GM12873 (cell line): ENCODE data around the gene PVR.
A peak's percentile ranks its signal among the peaks of the same experiment; 100 is the strongest.

Experiments used
- CTCF ChIP-seq: IDR thresholded peaks from 2 replicates; pipeline ENCODE4 v1.5.1; 2012; ENCODE audit warnings: low read depth, mild to moderate bottlenecking, moderate library complexity, low read length, control low read depth; ENCODE audit not compliant: insufficient read depth; ENCODE audit errors: missing control alignments

The PVR gene

GRCh38 chr19:44645407-44646048 is 1.8 kb downstream of the PVR start:
- TF ChIP-seq CTCF = no peak

- no peak for TF ChIP-seq CTCF
Measured at GRCh38 chr19:44646049-44646416, 2.3 kb downstream of the PVR start.

- no peak for TF ChIP-seq CTCF
Measured at GRCh38 chr19:44647144-44647543, 3.4 kb downstream of the PVR start.

GRCh38 chr19:44648631-44649251 is 5.0 kb downstream of the PVR start:
- no peak for TF ChIP-seq CTCF

GRCh38 chr19:44649578-44650145 is 6.0 kb downstream of the PVR start:
- TF ChIP-seq CTCF = no peak

- no peak for TF ChIP-seq CTCF
Measured at GRCh38 chr19:44653343-44653742, 9.6 kb downstream of the PVR start.

GRCh38 chr19:44653977-44654774 is 10.5 kb downstream of the PVR start:
- peak; percentile 86 for TF ChIP-seq CTCF
